ENCODE data around the gene CCDC88B.

The CCDC88B gene

DNA sequence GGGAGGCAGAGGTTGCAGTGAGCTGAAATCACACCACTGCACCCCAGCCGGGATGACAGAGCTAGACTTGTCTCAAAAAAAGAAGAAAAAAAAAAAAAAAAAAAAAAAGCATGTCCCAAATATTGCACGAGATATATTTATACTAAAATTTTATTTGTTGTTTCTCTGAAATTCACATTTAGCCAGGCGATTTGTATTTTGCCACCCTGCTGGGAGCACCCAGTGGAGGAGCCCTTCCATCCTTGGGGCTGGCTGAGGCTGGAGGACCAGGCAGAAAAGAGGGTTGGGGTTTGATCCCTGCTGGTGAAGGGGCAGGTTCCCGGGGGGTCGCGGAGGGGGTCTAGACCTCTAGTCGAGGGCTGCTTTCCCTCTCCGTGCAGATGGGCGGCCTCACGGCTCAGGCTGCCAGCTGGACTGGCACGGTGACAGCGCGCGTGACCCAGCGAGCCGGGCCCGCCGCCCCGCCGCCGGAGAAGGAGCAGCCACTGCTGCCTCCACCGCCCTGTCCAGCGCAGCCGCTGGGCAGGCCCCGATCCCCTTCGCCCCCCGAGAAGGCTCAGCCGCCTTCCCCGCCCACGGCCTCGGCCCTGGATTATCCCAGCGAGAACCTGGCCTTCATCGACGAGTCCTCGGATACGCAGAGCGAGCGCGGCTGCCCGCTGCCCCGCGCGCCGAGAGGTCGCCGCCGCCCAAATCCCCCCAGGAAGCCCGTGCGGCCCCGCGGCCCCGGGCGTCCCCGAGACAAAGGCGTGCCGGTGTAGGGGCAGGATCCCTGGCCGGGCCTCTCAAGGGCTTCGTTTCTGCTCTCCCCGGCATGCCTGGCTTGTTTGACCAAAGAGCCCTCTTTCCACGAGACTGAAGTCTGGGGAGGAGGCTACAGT is 40.8 kb upstream of the CCDC88B start:
- no peaks in the 10 kb centered on the region for H3K9me3 ChIP-seq (ENCODE audit: insufficient read depth, low read length)

DNA sequence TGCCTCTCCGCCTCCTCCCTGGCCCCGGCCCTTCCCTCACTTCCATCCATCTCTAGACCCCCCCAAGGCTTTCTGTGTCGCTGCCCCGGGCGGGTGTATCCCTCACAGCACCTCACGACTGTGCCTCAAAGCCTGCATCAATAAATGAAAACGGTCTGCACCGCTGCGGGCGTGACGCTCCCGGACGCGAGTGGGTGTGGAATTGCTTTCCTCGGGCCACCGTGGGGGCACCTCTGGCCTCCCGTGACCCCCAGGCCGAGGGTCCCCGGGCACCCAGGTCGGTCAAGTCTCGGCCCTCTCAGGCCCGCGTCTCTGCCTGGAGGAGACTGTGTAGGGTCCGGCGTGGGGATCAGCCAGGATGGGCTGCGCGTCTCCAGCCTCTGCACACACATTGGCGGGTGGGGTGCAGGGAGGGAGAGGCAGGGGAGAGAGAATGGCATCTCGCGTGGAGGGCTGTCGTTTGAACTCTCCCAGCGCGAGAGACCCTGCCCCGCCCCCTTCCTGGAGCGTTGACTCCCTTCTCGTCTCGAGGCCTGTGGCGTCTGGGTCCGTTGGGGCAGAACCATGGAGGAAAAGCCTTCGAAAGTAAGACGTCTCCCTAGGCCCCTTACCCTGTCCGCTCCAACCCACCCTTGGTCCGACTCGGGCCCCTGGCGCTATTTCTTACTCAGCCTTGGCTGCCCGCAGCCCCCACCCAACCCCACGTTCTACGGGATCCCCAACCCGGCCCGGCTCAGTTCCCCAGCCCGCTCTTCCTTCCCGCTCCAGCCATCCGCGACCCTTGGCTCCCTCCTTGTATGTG is 40.0 kb upstream of the CCDC88B start, which contains the start of gene CATSPERZ:
Gene CATSPERZ, plus strand, starts transcription at position 512 of the 802 bp plus-strand sequence. Its CDS starts 53 bp downstream, at position 565.
- Histone ChIP-seq H3K4me3 (ENCODE audit: low read length) (no peak within 1 kb of the TSS), H3K36me3 (replicated peaks; ENCODE audit: low read depth, low read length) (no peaks in the 10 kb centered on the region), H3K79me2 (ENCODE audit: low read length) (no peaks in the 10 kb centered on the region), H3K27me3 (ENCODE audit: low read depth, low read length) (peaks cover 13% of the 10 kb centered on the region; the same call in 1 of the 2 replicates), H3K4me2 (ENCODE audit: low read length) (peak within 1 kb of the TSS; percentile 14), H3K4me1 (ENCODE audit: low read length) (peaks cover 12% of the 10 kb centered on the region), H4K20me1 (ENCODE audit: insufficient read depth, low read length) (no peaks in the 10 kb centered on the region), H2AFZ (ENCODE audit: low read depth, low read length) (no peak within 1 kb of the TSS), H3K9ac (ENCODE audit: low read length) (no peak within 1 kb of the TSS), H3K27ac (ENCODE audit: low read length) (no peak within 1 kb of the TSS), H3K9me3 (ENCODE audit: insufficient read depth, low read length) (no peaks in the 10 kb centered on the region)
- TF ChIP-seq, protein P1, sequence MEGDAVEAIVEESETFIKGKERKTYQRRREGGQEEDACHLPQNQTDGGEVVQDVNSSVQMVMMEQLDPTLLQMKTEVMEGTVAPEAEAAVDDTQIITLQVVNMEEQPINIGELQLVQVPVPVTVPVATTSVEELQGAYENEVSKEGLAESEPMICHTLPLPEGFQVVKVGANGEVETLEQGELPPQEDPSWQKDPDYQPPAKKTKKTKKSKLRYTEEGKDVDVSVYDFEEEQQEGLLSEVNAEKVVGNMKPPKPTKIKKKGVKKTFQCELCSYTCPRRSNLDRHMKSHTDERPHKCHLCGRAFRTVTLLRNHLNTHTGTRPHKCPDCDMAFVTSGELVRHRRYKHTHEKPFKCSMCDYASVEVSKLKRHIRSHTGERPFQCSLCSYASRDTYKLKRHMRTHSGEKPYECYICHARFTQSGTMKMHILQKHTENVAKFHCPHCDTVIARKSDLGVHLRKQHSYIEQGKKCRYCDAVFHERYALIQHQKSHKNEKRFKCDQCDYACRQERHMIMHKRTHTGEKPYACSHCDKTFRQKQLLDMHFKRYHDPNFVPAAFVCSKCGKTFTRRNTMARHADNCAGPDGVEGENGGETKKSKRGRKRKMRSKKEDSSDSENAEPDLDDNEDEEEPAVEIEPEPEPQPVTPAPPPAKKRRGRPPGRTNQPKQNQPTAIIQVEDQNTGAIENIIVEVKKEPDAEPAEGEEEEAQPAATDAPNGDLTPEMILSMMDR (IDR thresholded peaks at IDR 0.05; ENCODE audit: low read depth, low read length): no peak
- TF ChIP-seq EZH2phosphoT487 (IDR thresholded peaks at IDR 0.05; ENCODE audit: low read depth): no peak

More for the DNA sequence above, 40.8 kb upstream of the CCDC88B start:
- H3K79me2 ChIP-seq (ENCODE audit: low read length): no peaks in the 10 kb centered on the region
- TF ChIP-seq, protein P1 (IDR thresholded peaks at IDR 0.05; ENCODE audit: low read depth, low read length): no peak
- TF ChIP-seq EZH2phosphoT487 (IDR thresholded peaks at IDR 0.05; ENCODE audit: low read depth): no peak
- H3K36me3 ChIP-seq (replicated peaks; ENCODE audit: low read depth, low read length): no peaks in the 10 kb centered on the region
- H4K20me1 ChIP-seq (ENCODE audit: insufficient read depth, low read length): no peaks in the 10 kb centered on the region
- no peak overlapping the region for H3K9ac ChIP-seq (ENCODE audit: low read length)
- no peak overlapping the region for H2AFZ ChIP-seq (ENCODE audit: low read depth, low read length)
- H3K27me3 ChIP-seq (ENCODE audit: low read depth, low read length): peaks cover 16% of the 10 kb centered on the region; the same call in 1 of the 2 replicates
- H3K27ac ChIP-seq (ENCODE audit: low read length): no peak overlapping the region
- no peak overlapping the region for H3K4me3 ChIP-seq (ENCODE audit: low read length)
- peaks cover 12% of the 10 kb centered on the region for H3K4me1 ChIP-seq (ENCODE audit: low read length)
- H3K4me2 ChIP-seq (ENCODE audit: low read length): no peak overlapping the region

DNA sequence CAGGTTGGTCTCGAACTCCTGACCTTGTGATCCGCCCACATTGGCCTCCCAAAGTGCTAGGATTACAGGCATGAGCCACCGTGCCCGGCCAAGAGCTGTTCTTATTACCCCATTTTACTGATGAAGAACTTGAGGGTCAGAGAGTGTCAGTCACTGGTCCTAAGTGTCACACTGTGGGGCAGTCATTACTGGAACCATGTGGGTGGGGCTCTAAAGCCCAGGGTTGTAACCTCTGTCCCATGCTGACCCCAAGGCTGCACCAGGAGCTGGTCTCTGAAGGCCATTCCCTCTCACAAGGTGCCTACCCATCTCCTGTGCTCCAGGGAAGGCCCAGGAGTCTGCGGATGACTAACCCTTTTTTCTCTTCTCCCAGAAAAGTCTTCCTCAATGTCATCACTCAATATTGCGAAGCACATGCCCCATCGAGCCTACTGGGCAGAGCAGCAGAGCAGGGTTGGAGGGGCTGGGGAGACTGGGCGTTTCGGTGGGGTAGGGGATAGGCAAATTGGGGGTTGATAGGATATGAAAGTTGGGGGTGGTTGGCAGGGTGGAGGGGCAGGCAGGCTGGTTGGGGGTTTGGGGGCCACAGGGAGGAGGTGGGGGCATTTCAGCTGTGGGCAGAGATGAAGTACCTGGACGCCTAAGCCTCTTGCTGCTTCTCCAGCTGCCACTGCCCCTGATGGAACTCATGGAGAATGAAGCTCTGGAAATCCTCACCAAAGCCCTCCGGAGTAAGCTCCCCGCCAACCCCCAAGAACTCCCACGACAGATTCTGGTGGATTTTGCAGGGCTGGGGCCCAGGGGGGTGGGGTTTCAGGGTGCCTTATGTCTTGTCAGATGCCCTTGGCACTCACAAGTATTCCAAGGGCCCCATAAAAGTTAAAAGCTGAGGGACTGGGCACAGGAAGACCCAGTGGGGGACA is 36.6 kb upstream of the CCDC88B start:
- no peaks in the 10 kb centered on the region for H3K27me3 ChIP-seq (ENCODE audit: low read depth, low read length)
- peaks cover 26% of the 10 kb centered on the region for H3K79me2 ChIP-seq (ENCODE audit: low read length)
- peak overlapping the region; percentile 98; the same call in 1 of the 2 replicates for H3K9ac ChIP-seq (ENCODE audit: low read length)
- peak overlapping the region; percentile 93 for H3K27ac ChIP-seq (ENCODE audit: low read length)
- H3K36me3 ChIP-seq (replicated peaks; ENCODE audit: low read depth, low read length): no peaks in the 10 kb centered on the region
- no peak for TF ChIP-seq EZH2phosphoT487 (IDR thresholded peaks at IDR 0.05; ENCODE audit: low read depth)
- TF ChIP-seq, protein P1 (IDR thresholded peaks at IDR 0.05; ENCODE audit: low read depth, low read length): no peak
- peak overlapping the region; percentile 91 for H3K4me3 ChIP-seq (ENCODE audit: low read length)
- no peaks in the 10 kb centered on the region for H3K9me3 ChIP-seq (ENCODE audit: insufficient read depth, low read length)
- no peak overlapping the region for H2AFZ ChIP-seq (ENCODE audit: low read depth, low read length)
- peaks cover 22% of the 10 kb centered on the region for H3K4me1 ChIP-seq (ENCODE audit: low read length)
- H4K20me1 ChIP-seq (ENCODE audit: insufficient read depth, low read length): no peaks in the 10 kb centered on the region
- peak overlapping the region; percentile 86 for H3K4me2 ChIP-seq (ENCODE audit: low read length)

All from OCI-LY3 (cell line).